Liver (tissue), 3 donors: Measurements from ENCODE around the gene JADE3.

Experiments
- CTCF ChIP-seq: fragments of 150-350 bp; IDR thresholded peaks from 2 replicates; pipeline ENCODE4 v1.5.1; 2017; ENCODE audit warnings: improper control_type of control experiment, low read depth, low read length; ENCODE audit not compliant: missing input control
- EGR1 ChIP-seq, 2 donors: IDR thresholded peaks; 2 replicates each; pipeline ENCODE4 v1.6.1; 2016 to 2018; ENCODE audit warnings: antibody characterized with exemption in 2 of 2, low read depth in 2 of 2
- GABPA ChIP-seq, 2 donors: IDR thresholded peaks in 1 of 2; conservative IDR thresholded peaks in 1 of 2; 2 replicates each; pipeline ENCODE4 v1.6.1; 2016; ENCODE audit warnings: antibody characterized with exemption in 2 of 2, mild to moderate bottlenecking in 1 of 2, moderate library complexity in 1 of 2
- MAX ChIP-seq: IDR thresholded peaks from 2 replicates; pipeline ENCODE4 v1.6.1; 2016; ENCODE audit warnings: antibody characterized with exemption
- RAD21 ChIP-seq, 2 donors: IDR thresholded peaks; 2 replicates each; pipeline ENCODE4 v1.6.1; 2016; ENCODE audit warnings: antibody characterized with exemption in 2 of 2, mild to moderate bottlenecking in 2 of 2
- REST ChIP-seq: IDR thresholded peaks from 2 replicates; pipeline ENCODE4 v1.6.1; 2016; ENCODE audit warnings: antibody characterized with exemption, mild to moderate bottlenecking
- SP1 ChIP-seq: IDR thresholded peaks from 2 replicates; pipeline ENCODE4 v1.6.1; 2018; ENCODE audit warnings: antibody characterized with exemption, mild to moderate bottlenecking
- donor health status: healthy.
- donor health status: healthy.

- TF ChIP-seq CTCF (no peak), RAD21 (IDR thresholded peaks at IDR 0.05) (no peak), MAX (no peak), SP1 (no peak), EGR1 (IDR thresholded peaks at IDR 0.05; ENCODE audit: low read depth in 2 of 2) (no peak), REST (no peak), GABPA (IDR thresholded peaks at IDR 0.05 in 1 of 2, conservative IDR thresholded peaks at IDR 0.05 in 1 of 2) (no peak)
These were observed 48.9 kb downstream of the JADE3 start for GRCh38 chrX:46961097-46961496.
